Measurements from ENCODE around the gene LIPK.

DNA sequence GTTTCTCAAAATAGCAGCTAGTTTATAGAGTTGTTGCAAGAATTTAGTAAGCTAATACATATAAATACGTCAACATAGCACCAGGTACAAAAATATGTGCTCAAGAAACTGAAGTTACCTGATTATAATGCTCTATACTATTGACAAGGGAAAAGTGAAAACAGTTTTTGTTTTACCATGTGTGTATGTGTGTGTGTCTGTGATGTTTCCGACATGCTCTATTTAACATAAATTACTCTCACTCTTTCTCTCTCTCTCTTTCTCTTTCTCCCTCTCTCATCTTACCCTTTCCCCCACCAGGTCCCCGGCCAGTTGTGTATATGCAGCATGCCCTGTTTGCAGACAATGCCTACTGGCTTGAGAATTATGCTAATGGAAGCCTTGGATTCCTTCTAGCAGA lies 58.1 kb downstream of the LIPK start:
- TF ChIP-seq, protein P1, sequence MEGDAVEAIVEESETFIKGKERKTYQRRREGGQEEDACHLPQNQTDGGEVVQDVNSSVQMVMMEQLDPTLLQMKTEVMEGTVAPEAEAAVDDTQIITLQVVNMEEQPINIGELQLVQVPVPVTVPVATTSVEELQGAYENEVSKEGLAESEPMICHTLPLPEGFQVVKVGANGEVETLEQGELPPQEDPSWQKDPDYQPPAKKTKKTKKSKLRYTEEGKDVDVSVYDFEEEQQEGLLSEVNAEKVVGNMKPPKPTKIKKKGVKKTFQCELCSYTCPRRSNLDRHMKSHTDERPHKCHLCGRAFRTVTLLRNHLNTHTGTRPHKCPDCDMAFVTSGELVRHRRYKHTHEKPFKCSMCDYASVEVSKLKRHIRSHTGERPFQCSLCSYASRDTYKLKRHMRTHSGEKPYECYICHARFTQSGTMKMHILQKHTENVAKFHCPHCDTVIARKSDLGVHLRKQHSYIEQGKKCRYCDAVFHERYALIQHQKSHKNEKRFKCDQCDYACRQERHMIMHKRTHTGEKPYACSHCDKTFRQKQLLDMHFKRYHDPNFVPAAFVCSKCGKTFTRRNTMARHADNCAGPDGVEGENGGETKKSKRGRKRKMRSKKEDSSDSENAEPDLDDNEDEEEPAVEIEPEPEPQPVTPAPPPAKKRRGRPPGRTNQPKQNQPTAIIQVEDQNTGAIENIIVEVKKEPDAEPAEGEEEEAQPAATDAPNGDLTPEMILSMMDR (IDR thresholded peaks at IDR 0.05) = no peak
- TF ChIP-seq POLR2A (IDR thresholded peaks at IDR 0.05) = no peak

Measured in esophagus squamous epithelium (tissue), 4 donors.